T-helper 1 cell treated with Interleukin-12 subunit alpha and Interleukin-12 subunit beta and Interleukin-4 antibody, amounts not matched to agents 30 μg/mL and 1 μg/mL, for 36 hours (primary cell): ENCODE measurements around the gene DOCK1.

ENCODE experiments used
- H3K27ac Mint-ChIP-seq: one replicate; pipeline ENCODE4 v1.8.0; 2021; ENCODE audit warnings: mild to moderate bottlenecking, mixed read lengths
- H3K27me3 Mint-ChIP-seq: one replicate; pipeline ENCODE4 v1.8.0; 2021; ENCODE audit warnings: low read depth, mixed read lengths
- H3K36me3 Mint-ChIP-seq: one replicate; pipeline ENCODE4 v1.8.0; 2021; ENCODE audit warnings: low read depth, mixed read lengths
- H3K4me1 Mint-ChIP-seq: one replicate; pipeline ENCODE4 v1.8.0; 2021; ENCODE audit warnings: low read depth, mixed read lengths
- H3K4me3 Mint-ChIP-seq: one replicate; pipeline ENCODE4 v1.8.0; 2021; ENCODE audit warnings: mild to moderate bottlenecking, moderate library complexity, mixed read lengths
- H3K9me3 Mint-ChIP-seq: one replicate; pipeline ENCODE4 v1.8.0; 2021; ENCODE audit warnings: mixed read lengths

DOCK1 gene

DNA sequence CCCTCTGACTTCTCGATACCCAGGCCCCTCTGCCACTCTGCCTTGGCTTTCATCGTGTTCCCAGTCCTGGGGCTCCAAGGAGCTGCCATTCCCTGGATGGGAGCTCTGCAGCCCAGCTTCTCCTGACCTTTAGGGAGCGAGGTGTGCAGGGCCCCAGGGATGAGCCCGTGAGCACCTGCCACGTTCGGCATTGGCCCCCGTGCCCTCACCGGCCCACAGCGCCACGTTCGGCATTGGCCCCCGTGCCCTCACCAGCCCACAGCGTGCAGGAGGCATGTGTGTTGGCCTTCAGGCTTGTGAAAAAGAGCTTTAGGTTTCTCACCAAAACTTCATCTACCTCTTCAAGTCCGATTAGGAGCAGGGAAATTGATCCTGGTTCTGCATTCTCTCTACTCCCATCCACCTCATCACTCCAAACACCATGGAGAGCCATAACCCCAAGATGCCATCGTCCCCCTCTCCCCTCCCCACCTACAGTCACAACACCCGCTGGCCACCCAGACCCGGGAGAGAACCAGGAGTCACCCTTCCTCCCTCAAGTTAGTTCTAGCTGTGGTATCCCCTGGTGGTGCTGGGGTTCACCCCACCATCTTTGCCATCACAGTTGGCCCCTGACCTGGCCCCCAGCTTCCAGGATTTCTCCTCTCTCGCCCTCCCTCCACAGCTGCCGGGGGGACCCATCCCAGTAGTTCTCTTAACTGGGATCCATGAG lies 524.5 kb downstream of the DOCK1 start:
- Mint-ChIP-seq H3K27ac (no peak overlapping the region), H3K4me3 (no peak overlapping the region), H3K36me3 (no peaks in the 10 kb centered on the region), H3K4me1 (no peaks in the 10 kb centered on the region), H3K27me3 (no peaks in the 10 kb centered on the region), H3K9me3 (no peaks in the 10 kb centered on the region)

DNA sequence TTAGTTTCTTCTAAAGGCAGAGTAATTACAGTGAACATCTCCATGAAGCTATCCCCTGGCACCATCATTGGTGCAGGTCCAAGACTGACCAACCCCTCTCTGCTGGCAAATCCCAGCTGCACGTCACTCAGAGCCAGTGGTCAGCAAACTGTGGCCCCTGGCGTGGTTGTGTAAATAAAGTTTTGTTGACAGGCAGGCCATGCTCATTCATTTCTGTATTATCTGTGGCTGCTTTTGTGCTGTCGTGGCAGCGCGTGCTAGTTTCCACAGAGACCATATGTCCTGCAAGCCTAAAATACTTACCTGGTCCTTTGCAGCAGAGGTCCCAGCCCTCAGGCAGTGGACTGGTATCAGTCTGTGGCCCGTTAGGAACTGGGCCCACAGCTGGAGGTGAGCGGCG lies 526.3 kb downstream of the DOCK1 start:
- Mint-ChIP-seq H3K27me3 (no peaks in the 10 kb centered on the region), H3K4me1 (no peaks in the 10 kb centered on the region), H3K36me3 (no peaks in the 10 kb centered on the region), H3K27ac (no peak overlapping the region), H3K9me3 (no peaks in the 10 kb centered on the region), H3K4me3 (no peak overlapping the region)

DNA sequence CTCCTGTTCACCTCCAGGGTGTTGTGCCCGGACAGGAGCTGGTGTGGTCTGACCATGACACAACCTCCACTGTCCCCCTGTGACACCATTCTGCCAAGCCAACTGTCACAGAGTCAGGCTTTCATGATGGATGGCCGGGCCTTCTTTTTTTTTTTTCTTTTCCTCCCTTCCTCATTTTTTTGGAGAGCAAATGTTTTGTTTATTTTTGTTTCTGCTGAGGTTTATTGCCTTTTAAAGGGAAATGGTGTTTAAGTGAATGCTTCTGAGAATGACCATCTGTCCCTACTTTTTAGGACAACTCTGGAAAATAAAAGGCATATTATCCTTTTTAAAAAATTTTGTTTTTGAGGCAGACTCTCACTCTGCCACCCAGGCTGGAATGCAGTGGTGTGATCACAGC lies 528.8 kb downstream of the DOCK1 start:
- Mint-ChIP-seq H3K9me3 (no peaks in the 10 kb centered on the region), H3K27me3 (no peaks in the 10 kb centered on the region), H3K4me1 (no peaks in the 10 kb centered on the region), H3K36me3 (no peaks in the 10 kb centered on the region), H3K4me3 (no peak overlapping the region), H3K27ac (no peak overlapping the region)

DNA sequence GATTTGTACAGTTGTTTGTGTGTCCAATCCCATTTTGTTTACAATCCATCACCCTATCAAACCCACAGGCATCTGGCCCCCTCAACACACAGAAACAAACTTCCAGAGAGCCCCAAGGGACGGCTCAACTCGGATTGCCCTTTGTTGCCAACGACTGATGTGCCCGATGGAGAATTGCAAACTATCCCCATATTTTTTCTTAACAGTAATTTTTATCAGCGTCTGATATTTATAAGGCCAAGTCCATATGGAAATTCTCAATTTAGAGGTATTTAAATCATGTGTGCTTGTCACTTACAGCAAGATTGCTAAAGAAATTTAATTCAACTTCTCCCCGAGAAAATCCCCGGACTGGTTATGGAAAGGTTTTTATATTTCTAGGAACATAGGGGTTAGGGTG lies 530.0 kb downstream of the DOCK1 start:
- Mint-ChIP-seq H3K9me3 (no peaks in the 10 kb centered on the region), H3K4me1 (no peaks in the 10 kb centered on the region), H3K27me3 (no peaks in the 10 kb centered on the region)

DNA sequence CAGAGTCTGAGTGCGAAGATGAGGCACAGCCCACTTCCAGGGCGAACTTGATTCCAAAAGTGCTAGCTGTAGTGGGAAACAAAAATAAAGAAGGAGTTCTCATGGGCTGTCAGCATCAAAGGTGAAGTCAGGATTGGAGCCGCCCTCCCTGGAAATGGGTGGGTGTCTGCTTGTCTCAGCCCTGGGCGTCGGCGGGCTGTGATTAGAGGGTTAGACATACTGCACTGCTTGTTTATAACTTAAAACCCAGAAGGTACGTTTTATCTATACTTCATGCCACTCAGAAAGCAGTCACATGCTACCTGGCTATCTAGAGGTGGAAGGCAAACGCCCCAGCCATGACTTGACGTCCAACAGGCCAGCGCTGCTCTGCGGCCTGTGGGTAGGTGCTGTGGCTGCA lies 535.1 kb downstream of the DOCK1 start:
- no peaks in the 10 kb centered on the region for H3K27me3 Mint-ChIP-seq

More for the DNA sequence above, 530.0 kb downstream of the DOCK1 start:
- Mint-ChIP-seq H3K4me3 (no peak overlapping the region), H3K27ac (no peak overlapping the region), H3K36me3 (no peaks in the 10 kb centered on the region)

DNA sequence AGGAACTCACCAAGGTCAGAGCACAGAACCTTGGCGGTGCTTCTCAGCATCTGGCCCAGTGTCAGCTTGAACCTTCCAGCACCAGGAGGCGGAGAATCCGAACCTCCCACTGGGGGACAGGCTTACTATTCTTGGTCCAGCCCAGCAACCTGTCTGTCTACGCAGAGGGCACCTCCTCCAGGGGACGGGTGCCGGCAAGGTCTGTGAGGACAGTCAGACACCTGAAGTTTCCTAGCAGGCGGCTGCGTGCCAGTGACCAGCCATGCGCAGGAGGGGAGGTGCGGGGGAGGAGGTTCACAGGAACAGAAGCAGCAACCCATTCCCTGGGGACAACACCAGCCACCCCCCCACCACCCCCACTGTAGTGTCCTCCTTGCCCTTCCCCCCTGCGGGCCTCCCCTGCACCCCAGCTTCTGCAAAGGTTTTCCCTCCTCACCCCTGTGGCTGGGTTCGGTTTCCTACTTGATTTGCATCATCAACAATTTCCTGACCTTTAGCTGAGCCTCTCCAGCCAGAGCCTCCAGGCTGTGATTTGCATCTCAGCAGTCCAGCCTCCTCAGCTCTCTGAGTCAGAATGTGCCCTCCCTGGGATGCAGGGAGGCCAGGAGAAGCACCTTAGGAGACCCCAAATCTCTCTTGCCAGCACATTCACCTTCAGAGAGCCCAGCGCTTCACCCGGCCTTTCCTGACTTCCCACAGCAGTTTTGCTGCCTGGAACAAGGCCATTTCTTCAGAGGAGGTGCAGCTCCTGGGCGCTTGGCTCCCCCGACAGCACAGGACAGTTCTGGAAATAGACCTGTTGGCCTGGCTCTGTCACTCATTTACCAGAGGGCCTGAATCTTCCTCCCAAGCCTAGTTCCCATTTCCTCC lies 536.4 kb downstream of the DOCK1 start:
- H3K27ac Mint-ChIP-seq, result no peak overlapping the region
- H3K36me3 Mint-ChIP-seq, result no peaks in the 10 kb centered on the region
- H3K4me1 Mint-ChIP-seq, result no peaks in the 10 kb centered on the region
- no peaks in the 10 kb centered on the region for H3K27me3 Mint-ChIP-seq
- no peak overlapping the region for H3K4me3 Mint-ChIP-seq
- no peaks in the 10 kb centered on the region for H3K9me3 Mint-ChIP-seq

More for the DNA sequence above, 535.1 kb downstream of the DOCK1 start:
- no peaks in the 10 kb centered on the region for H3K9me3 Mint-ChIP-seq
- no peak overlapping the region for H3K27ac Mint-ChIP-seq
- H3K36me3 Mint-ChIP-seq, result no peaks in the 10 kb centered on the region
- H3K4me1 Mint-ChIP-seq, result no peaks in the 10 kb centered on the region
- no peak overlapping the region for H3K4me3 Mint-ChIP-seq

DNA sequence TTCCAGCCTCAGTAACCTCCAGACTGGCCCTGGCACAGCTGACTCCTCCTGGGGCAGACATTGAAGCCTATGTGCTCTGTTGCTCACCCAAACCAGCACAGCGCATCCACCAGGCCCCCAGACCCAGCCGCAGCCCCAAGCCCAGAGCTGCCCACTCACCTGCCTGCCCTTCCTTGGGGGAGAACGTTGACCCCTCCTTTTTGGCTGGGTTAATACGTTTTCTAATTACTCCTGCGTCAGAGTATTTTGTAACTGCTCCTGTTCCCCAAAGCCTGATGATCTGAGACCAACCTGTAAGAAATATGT lies 536.9 kb downstream of the DOCK1 start:
- Mint-ChIP-seq H3K27ac (no peak overlapping the region), H3K36me3 (no peaks in the 10 kb centered on the region), H3K9me3 (no peaks in the 10 kb centered on the region), H3K27me3 (no peaks in the 10 kb centered on the region), H3K4me3 (no peak overlapping the region), H3K4me1 (no peaks in the 10 kb centered on the region)

DNA sequence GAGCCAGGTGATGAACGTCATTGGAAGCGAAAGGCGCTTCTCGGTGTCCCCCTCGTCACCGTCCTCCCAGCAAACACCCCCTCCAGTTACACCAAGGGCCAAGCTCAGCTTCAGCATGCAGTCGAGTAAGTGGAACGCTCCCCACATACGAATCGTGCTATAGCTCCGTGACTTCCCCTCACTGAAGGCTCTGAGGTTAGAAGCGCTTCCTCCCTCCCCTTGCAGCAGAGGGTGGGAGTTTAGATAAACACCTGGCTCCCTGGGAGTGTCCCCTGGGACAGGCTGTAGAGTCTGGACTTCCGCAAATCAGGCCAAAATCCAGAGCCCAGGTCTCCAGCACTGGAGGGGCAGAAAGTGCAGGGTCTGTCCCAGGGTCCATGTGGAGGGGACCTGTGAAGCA lies 538.9 kb downstream of the DOCK1 start:
- Mint-ChIP-seq H3K27ac (no peak overlapping the region), H3K36me3 (no peaks in the 10 kb centered on the region), H3K4me1 (no peaks in the 10 kb centered on the region), H3K27me3 (no peaks in the 10 kb centered on the region), H3K9me3 (no peaks in the 10 kb centered on the region), H3K4me3 (no peak overlapping the region)

DNA sequence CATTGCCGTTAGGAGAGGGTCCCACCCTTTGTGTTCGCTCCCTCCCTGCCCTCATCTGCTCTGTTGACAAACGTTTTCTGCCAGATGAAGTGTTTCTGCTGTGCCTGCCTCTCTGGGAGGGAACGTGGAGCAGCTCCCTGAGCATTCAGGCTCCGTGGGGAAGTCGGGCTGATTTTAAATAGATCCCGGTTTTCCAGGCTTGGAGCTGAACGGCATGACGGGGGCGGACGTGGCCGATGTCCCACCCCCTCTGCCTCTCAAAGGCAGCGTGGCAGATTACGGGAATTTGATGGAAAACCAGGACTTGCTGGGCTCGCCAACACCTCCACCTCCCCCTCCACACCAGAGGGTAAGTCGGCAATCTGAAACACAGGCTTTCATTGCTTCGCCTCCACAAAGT lies 542.0 kb downstream of the DOCK1 start:
- Mint-ChIP-seq H3K27me3 (no peaks in the 10 kb centered on the region), H3K27ac (no peak overlapping the region), H3K36me3 (no peaks in the 10 kb centered on the region), H3K4me1 (no peaks in the 10 kb centered on the region), H3K9me3 (no peaks in the 10 kb centered on the region), H3K4me3 (no peak overlapping the region)

DNA sequence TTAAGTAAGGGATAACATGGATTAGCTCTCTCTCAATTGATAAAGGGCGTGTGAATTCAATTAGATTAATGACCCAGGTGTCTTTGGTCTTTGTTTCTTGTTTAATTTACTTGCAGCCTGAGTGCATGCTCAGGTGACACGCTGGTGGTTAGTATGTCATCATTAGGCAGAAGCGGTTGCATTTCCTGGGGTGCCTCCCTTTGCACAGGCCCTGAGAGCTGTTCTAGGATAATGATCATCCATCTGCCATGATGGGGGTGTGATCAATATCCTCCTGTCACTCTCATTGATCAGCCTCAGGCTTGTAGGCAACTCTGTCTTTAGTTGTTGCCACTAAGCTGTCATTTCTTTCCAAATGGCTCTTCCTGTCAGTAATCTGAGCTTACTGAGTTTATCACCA lies 544.3 kb downstream of the DOCK1 start:
- no peak overlapping the region for H3K27ac Mint-ChIP-seq
- H3K4me3 Mint-ChIP-seq, result no peak overlapping the region
- no peaks in the 10 kb centered on the region for H3K9me3 Mint-ChIP-seq

DNA sequence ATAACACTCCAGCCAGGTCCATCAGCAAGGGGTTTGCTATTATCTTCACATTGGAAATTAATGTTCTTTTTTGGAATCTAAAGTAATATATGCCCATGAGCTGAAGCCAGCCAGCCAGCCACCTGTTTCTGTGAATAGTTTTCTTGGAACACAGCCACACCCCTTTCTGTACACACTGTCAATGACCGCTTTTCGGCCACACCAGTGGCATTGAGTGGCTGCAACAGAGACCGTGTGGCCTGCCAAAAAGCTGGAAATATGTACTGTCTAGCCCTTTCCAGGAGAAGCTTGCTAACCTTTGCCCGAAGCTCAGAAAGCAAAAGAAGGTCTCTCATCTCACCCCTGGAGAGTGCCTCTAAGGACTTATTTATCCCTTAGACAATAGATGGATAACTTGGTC lies 545.4 kb downstream of the DOCK1 start:
- Mint-ChIP-seq H3K9me3 (no peaks in the 10 kb centered on the region), H3K4me1 (no peaks in the 10 kb centered on the region), H3K27ac (no peak overlapping the region), H3K27me3 (no peaks in the 10 kb centered on the region), H3K4me3 (no peak overlapping the region), H3K36me3 (no peaks in the 10 kb centered on the region)

More for the DNA sequence above, 544.3 kb downstream of the DOCK1 start:
- Mint-ChIP-seq H3K4me1 (no peaks in the 10 kb centered on the region), H3K27me3 (no peaks in the 10 kb centered on the region), H3K36me3 (no peaks in the 10 kb centered on the region)

DNA sequence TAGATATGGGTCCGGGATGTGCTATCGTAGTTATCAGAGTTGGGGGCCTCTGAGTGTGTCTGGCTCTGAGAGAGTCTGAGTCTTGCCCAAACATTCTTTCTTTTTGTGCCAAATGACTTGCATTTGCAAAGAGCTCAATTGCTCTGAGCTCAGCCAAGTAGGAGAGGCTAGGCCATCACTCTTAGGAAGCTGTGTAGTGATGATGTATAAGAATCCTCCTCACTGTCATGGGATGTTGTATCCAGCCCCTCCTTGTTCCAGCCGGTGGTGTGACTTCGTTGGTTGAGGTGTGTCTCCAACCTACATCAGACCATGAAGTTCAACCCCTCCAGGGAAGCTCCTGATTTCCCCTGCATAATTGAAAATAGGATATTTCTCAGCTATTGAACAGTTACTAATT lies 546.4 kb downstream of the DOCK1 start:
- no peak overlapping the region for H3K27ac Mint-ChIP-seq
- no peaks in the 10 kb centered on the region for H3K27me3 Mint-ChIP-seq
- H3K9me3 Mint-ChIP-seq, result no peaks in the 10 kb centered on the region
- no peaks in the 10 kb centered on the region for H3K36me3 Mint-ChIP-seq
- H3K4me3 Mint-ChIP-seq, result no peak overlapping the region
- H3K4me1 Mint-ChIP-seq, result no peaks in the 10 kb centered on the region

DNA sequence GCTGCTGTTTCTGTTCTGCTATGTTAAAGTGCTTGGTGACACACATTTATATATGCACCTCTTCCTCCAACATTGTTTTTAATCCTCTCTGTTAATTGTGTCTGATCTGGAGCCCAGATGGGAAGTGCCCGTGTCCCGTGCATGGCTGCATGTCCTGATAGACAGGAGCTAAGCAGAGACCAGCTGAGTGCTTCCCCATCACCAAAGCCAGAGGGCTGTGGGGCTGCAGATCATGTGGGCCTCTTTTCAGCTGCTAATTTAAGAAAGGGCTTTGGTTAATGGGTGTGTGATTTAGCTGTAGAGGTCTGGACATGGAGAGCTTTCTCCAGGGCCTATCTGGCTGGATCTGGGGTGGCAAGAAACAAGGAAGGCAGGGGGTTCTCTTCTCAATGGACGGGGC lies 547.3 kb downstream of the DOCK1 start:
- no peaks in the 10 kb centered on the region for H3K9me3 Mint-ChIP-seq
- H3K27ac Mint-ChIP-seq, result no peak overlapping the region
- H3K27me3 Mint-ChIP-seq, result no peaks in the 10 kb centered on the region
- H3K36me3 Mint-ChIP-seq, result no peaks in the 10 kb centered on the region
- H3K4me1 Mint-ChIP-seq, result no peaks in the 10 kb centered on the region
- no peak overlapping the region for H3K4me3 Mint-ChIP-seq

DNA sequence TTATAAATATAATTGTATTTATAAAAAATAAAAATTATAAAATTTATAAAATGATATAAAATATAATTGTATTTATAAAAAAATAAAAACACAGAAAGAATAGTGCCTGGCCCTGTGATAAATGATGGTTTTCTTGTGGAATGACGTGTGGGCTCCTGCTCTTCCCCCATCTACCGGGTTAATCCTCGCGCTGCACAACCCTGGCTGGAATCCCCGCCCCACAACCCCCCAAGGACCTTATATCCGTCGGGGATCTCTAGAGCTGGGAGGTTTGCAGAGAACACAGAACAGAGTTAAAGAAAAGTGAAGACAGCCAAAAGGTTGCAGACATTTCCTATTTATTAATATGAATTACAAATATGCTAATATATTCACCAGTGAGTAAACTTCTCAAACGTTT lies 548.5 kb downstream of the DOCK1 start:
- Mint-ChIP-seq H3K4me3 (no peak overlapping the region), H3K9me3 (peaks cover 6% of the 10 kb centered on the region), H3K36me3 (no peaks in the 10 kb centered on the region), H3K27ac (no peak overlapping the region), H3K4me1 (no peaks in the 10 kb centered on the region), H3K27me3 (no peaks in the 10 kb centered on the region)

DNA sequence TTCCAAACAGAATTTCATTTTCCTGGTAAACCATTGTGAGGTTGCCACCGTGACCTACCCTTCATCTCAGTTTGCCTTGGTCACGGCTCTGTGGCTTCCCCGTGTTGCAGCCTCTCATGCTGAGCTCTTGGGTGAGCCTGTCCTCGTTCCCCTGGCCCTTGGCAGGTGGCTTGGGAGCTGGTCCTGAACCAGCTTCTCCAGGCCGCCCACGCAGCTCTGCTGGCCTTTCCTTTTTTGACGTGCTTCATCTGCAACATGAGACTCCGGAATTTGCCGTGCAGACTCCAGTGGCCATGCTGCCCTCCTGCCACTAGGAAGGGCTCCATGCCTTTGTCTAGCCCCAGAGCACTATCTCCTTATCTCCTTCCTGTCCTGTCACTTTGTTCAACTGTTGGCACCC lies 550.9 kb downstream of the DOCK1 start:
- Mint-ChIP-seq H3K4me1 (no peaks in the 10 kb centered on the region), H3K9me3 (peaks cover 6% of the 10 kb centered on the region), H3K36me3 (no peaks in the 10 kb centered on the region), H3K27me3 (no peaks in the 10 kb centered on the region), H3K4me3 (no peak overlapping the region), H3K27ac (no peak overlapping the region)
